ENCODE results near the gene TMEM94. TPM values are rescaled to one million over a fixed set of nuclear protein-coding genes. Genes with fewer than 3 reads are reported as not detected.

Gene TMEM94
- total RNA-seq, 1 donor from 2014 or later = 86.4 TPM

DNA sequence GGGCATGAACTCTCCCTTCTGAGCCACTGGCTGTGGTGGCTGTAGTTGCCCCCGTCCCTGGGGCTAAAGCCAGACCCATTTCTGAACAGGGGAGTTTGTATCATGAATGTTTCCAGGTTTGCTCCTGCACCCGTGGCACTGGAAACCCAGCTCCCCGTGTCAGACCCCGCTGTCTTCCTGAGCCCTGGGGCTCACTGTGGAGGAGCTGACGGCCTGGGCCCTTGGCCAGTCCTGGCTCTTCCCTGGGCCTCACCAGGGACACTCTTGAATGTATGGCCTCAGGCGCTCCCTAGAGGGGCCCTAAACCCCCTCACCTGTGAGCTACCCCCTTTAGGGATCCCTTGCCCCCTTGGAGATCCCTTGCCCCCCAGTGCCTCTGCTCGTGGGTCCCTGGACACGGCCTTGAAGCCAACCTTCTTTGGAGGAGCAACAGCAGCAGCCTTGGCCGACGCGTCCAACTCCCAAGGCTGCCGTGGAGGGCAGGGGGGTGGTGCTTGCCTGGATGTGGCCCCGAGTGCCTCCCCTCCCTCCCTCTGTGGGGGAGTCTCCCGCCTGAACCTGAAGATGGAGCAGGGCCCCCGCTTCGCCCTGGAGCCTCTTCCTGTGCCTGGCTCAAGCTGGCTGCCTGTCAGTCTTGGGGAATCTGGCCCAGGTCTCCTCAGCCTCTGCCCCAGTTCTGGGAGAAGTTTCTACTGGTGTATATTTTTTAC is 43.0 kb downstream of the TMEM94 start:
- Histone ChIP-seq H3K27me3 (ENCODE audit: control insufficient read depth, insufficient read depth, low read length) (no peaks in the 10 kb centered on the region), H3K4me3 (ENCODE audit: low read depth, low read length) (no peak overlapping the region), H3K36me3 (ENCODE audit: control insufficient read depth, insufficient read depth, low read length) (peaks cover 1% of the 10 kb centered on the region)
- TF ChIP-seq, protein P1, sequence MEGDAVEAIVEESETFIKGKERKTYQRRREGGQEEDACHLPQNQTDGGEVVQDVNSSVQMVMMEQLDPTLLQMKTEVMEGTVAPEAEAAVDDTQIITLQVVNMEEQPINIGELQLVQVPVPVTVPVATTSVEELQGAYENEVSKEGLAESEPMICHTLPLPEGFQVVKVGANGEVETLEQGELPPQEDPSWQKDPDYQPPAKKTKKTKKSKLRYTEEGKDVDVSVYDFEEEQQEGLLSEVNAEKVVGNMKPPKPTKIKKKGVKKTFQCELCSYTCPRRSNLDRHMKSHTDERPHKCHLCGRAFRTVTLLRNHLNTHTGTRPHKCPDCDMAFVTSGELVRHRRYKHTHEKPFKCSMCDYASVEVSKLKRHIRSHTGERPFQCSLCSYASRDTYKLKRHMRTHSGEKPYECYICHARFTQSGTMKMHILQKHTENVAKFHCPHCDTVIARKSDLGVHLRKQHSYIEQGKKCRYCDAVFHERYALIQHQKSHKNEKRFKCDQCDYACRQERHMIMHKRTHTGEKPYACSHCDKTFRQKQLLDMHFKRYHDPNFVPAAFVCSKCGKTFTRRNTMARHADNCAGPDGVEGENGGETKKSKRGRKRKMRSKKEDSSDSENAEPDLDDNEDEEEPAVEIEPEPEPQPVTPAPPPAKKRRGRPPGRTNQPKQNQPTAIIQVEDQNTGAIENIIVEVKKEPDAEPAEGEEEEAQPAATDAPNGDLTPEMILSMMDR (IDR thresholded peaks at IDR 0.05; ENCODE audit: insufficient read depth, low read length, poor library complexity, severe bottlenecking) = no peak
- DNase-seq (ENCODE audit: low read depth) = no peak

DNA sequence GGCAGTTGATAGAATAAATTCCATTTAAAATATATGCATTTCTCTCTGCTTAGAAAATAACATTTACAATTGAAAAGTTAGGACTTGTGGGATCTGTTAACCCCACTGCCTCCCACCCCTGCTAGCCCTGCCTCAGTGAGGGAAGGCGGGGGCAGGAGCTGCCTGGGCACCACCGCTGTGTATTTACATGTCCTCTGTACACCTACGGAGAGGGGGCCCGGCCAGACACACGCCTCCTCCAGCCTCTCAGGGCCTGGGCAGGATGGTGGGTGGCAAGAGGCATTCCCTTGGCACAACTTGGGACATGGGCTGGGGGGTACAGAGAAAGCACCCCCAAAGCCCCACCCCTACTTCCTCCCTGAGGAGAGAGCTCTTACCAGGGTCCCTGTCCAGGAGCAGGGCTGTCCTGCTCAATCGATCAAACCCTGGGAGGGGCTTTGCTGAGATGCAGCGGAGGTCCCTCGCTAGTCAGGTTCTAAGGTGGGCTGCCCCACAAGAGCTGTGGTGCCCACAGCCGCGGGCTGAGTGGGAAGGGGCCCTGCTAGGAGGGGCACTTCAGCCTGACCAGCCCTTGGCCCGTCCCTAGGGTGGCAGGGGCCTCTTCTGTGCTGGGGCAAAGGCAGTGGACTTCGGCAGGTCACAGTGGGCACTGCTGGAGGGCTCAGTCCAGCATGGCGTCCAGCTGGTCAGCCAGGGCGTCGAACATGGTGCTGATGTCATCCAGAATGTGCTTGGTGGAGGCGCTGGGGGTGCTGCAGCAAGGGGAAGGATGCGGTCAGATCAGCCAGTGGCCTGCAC is 44.2 kb downstream of the TMEM94 start:
- Histone ChIP-seq H3K36me3 (ENCODE audit: control insufficient read depth, insufficient read depth, low read length) (peaks cover 1% of the 10 kb centered on the region), H3K27me3 (ENCODE audit: control insufficient read depth, insufficient read depth, low read length) (no peaks in the 10 kb centered on the region), H3K4me3 (ENCODE audit: low read depth, low read length) (no peak overlapping the region)
- TF ChIP-seq, protein P1 (IDR thresholded peaks at IDR 0.05; ENCODE audit: insufficient read depth, low read length, poor library complexity, severe bottlenecking) = no peak
- no peak for DNase-seq (ENCODE audit: low read depth)

DNA sequence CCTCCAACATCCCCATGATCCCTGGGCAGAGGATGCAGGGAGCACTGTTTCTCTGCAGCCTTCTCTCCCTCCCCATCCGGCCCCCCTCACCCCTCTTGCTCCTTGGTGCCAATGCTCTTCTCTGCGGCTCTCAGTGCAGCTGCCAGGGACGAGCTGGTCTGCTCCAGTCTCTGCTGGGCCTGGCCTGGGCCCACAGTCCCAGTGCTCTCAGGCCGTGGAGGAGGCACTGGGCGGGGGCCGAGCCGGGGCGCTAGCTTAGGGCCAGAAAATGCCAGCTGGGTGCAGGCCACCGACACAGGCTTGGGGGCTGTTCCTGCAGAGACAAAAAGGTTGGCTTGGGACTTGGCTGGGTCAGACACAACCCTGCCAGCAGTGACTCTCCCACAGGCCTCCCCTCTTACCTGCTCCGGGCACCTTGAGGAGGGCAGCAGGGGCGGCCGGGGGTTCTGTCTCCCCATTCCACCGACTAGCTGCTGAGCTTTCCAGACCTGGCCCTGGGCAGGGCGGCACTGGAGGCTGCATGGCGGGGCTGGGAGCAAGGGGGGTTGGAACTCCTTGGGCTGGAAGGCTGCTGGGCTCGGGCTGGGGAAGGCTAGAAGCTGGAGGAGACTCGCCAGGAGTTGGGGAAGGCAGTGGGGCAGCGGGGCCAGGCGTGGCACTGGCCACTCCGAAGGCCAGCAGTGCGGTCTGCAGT is 45.1 kb downstream of the TMEM94 start:
- TF ChIP-seq, protein P1 (IDR thresholded peaks at IDR 0.05; ENCODE audit: insufficient read depth, low read length, poor library complexity, severe bottlenecking) = no peak
- Histone ChIP-seq H3K27me3 (ENCODE audit: control insufficient read depth, insufficient read depth, low read length) (no peaks in the 10 kb centered on the region), H3K4me3 (ENCODE audit: low read depth, low read length) (no peak overlapping the region), H3K36me3 (ENCODE audit: control insufficient read depth, insufficient read depth, low read length) (peaks cover 1% of the 10 kb centered on the region)
- no peak for DNase-seq (ENCODE audit: low read depth)

DNA sequence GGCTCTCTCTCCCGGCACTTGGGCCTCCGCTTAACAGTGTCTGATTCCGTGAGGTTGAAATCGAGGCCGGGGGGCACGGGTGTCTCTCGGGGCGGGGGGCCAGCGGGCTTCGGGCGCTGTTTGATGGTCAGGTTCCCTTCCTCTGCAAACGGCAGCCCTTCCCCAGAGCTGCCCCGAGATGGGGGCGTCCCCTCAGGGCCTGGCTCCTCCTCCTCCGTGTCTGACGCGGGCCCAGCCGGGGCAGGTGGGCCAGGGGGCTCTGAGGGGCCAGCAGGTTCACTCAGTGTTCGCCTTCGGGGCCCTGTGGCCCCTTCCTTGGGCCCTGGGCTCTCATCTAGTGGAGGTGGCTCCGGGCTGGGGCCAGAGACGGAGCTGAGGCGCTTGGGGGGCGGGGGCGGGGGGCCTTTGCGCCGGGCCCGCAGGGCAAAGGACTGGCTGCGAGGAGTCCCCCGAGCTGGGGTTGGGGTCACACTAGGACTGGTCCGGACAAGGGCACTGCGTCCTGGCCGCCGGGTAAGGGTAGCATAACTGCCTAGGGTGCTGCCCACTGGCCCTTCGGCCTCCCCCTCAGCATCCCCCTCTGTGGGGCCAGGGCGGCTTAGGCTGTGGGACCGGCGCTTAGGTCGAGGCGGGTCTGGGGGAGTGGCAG is 45.8 kb downstream of the TMEM94 start:
- TF ChIP-seq, protein P1 (IDR thresholded peaks at IDR 0.05; ENCODE audit: insufficient read depth, low read length, poor library complexity, severe bottlenecking) = no peak
- Histone ChIP-seq H3K4me3 (ENCODE audit: low read depth, low read length) (no peak overlapping the region), H3K36me3 (ENCODE audit: control insufficient read depth, insufficient read depth, low read length) (peaks cover 1% of the 10 kb centered on the region), H3K27me3 (ENCODE audit: control insufficient read depth, insufficient read depth, low read length) (no peaks in the 10 kb centered on the region)
- no peak for DNase-seq (ENCODE audit: low read depth)

DNA sequence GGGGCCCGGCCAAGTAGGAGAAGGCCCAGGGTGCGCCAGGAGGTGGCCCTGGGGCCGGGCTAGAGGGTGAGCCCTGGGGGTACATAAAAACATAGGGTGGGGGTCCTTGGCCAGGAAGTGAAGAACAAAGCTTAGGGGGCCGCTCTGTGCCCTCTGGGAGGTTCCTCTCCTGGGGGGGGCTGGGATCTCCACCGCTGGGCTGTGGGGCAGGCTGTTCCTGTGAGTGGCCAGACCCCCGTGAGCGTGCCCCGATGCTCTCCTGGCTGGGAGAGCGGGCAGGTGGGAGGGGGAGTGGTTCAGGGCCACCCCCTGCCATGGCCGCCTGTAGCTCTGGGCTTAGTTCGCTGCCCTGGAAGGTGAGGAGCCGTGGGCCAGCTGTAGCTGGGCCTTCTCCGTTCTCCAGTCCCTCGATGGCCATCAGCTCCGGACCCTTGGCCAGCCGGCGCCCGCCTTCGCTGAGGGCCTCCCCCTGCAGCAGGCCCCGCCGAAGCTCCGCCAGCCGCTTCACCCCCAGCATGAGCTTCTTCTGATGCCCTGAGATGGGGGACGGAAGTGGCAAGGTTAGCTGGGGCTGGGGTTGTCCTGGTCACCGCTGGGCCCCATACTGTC is 46.4 kb downstream of the TMEM94 start:
- no peak for DNase-seq (ENCODE audit: low read depth)
- peaks cover under 1% of the 10 kb centered on the region for H3K36me3 ChIP-seq (ENCODE audit: control insufficient read depth, insufficient read depth, low read length)
- TF ChIP-seq, protein P1 (IDR thresholded peaks at IDR 0.05; ENCODE audit: insufficient read depth, low read length, poor library complexity, severe bottlenecking) = no peak
- H3K27me3 ChIP-seq (ENCODE audit: control insufficient read depth, insufficient read depth, low read length) = no peaks in the 10 kb centered on the region
- no peak overlapping the region for H3K4me3 ChIP-seq (ENCODE audit: low read depth, low read length)

Measured in kidney epithelial cell (primary cell).